ENCODE data around the gene UPF3A.

DNA sequence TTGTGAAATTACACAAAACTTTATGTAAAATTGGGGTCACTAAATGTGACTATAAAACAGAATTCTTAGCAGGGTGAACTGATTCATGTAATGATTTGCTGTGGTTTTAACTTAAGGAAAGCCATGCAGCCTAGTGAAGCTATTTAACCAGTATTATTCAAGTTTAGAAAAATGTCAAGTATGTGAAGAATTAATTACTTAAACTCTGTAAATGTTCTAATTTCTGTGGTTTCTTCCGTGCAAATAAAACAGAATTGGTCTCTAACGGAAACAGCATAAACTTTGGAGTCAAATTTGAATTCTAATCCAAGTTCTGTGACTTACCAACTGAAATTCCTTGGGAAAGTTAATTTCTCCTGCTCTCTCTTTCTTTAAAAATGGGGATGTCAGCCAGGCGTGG is 33.4 kb upstream of the UPF3A start:
- TF ChIP-seq, protein P1, sequence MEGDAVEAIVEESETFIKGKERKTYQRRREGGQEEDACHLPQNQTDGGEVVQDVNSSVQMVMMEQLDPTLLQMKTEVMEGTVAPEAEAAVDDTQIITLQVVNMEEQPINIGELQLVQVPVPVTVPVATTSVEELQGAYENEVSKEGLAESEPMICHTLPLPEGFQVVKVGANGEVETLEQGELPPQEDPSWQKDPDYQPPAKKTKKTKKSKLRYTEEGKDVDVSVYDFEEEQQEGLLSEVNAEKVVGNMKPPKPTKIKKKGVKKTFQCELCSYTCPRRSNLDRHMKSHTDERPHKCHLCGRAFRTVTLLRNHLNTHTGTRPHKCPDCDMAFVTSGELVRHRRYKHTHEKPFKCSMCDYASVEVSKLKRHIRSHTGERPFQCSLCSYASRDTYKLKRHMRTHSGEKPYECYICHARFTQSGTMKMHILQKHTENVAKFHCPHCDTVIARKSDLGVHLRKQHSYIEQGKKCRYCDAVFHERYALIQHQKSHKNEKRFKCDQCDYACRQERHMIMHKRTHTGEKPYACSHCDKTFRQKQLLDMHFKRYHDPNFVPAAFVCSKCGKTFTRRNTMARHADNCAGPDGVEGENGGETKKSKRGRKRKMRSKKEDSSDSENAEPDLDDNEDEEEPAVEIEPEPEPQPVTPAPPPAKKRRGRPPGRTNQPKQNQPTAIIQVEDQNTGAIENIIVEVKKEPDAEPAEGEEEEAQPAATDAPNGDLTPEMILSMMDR (IDR thresholded peaks at IDR 0.05) = no peak
- TF ChIP-seq POLR2A (IDR thresholded peaks at IDR 0.05) = no peak

Data from right lobe of liver (tissue), 4 donors.